ENCODE data around the gene FILIP1.

The FILIP1 gene

DNA sequence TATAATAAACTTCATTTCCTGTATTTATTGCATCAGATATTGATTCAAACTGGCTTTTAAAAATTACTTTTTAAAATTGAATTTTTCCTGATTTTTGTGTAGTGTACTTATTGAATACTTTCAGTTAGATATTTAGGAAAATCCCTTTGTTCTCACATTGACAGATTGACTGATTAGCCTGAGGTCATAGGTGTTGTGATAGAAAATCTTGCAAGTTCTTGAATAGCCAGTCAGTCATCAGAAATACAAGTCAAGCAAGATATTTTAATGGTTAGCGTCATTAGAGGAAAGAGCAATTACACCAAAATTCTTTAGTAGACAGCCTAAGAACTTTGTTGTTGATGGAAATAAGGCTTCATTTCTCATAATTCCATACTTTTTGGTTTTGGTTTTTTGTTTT lies 205.6 kb downstream of the FILIP1 start:
- no peak for DNase-seq

DNA sequence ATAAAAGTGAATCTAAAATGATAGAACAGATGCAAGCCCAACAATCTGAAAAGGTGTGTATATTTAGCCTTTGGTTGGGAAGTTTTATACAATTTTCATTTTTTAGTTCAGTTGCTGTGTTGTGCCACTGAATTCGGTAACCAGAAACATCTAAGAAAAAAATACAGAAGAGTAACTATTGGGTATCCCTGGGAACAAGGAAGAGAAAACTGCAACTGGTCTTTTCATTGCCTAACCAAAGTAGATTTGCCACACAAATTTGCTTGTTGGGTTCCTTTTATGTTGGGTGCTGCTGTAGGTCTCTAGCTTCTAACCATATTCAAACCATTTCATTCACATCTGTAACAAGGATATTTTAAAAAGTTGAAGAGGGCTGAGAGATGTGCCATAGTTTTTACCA lies 206.2 kb downstream of the FILIP1 start:
- no peak for DNase-seq

DNA sequence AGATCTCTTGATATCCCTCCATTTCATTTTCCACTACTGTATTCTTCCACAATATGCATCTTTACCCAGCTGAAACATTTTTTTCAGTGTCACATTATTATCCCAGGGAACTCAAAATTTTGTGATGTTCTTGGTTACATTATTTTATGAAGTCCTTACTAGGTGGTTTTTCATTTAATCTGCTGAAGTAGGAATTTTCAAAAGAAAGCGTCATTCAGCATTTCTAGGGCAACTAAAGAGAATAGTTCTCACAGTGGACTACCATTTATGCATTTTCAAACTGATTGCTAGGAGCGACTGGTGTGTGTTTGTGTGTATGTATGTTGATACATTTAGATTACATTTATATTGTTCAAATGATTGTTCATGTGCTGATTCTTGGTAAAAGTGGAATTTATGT lies 206.6 kb downstream of the FILIP1 start:
- no peak for DNase-seq

DNA sequence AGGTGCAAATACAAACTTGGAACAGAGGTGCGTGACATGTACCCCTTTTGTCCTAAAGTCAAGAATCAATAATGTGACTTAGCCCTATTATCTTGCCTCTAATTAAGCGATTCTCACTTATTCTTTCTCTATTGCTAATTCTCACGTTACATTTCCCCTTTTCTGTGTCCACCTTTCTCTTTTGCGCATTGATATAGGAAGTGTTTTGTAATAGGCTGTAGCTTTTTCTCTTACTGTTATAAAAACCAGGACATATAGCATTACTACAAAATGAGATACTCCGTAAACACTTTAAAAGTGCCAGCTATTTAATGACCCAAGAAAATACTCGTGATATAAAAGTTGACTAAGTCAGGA lies 208.3 kb downstream of the FILIP1 start:
- no peak for DNase-seq

DNA sequence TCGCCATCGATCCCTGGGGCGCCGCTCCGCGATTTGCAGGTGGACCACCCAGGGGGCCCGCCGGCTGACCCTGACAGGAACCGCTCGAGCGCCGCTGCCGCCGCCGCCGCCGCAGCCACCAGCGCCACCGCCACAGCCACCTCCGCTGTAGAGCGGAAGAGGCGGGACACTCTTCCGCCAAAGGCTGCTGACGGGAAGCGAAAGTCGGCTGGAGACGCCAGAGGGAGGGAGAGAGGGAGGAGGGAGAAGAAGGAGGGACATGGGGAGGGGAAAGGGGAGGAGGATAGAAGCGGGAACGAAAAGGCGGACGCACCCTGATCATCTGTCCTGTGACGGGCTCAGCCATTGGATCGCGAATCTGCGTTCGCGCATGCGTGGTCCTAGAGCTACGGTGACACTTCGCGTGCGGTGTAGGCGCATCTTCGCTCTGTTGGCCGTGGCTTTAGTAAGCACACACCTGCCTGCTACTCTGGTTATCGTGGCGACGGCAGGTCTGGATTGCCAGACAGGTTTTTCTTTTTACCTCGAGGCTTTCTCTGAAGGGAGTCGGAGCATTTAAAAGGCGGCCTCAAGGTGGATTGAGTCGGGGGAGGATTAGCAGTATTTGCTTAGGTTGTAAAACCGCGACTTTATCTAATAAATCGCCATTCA lies 208.8 kb downstream of the FILIP1 start, which contains the start of gene TMEM30A:
Gene TMEM30A (minus strand): TSS at position 161 of the 651 bp plus-strand sequence. CDS start 154 bp downstream, at position 7.
- peak; percentile 99 for DNase-seq

DNA sequence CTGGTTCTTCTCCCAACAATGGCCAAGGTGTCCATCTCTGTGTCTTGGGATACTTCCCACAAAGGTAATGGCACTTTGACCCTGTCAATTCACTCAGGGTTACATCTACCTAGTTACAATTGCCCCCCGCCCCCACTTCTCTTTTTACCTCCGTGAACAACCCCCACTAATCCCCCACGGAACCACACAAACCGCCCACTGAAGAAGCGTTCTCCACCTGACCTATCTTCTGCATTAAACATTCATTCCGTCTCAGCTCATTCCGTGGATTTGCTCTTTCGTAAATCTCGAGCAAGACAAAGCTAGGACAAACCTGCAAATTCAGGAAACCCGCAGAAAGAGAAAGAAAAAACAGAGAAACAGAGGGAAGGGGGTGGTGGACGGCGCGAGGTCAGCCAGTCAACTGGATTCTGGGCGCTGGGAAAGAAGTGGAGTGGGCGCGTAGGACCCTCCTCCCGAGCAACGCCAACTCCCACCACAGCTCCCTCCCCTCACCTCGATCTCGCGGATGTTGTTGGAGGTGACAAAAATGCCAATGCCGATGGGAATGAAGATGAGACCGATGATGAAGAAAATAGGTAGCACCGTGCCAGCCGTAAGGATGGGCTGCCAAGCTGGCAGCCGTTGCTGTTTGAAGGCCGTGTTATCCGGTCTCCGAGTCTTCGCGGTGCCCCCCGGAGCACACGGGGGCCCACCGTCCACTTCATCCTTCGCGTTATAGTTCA lies 209.5 kb downstream of the FILIP1 start:
- DNase-seq = peak; percentile 28

DNA sequence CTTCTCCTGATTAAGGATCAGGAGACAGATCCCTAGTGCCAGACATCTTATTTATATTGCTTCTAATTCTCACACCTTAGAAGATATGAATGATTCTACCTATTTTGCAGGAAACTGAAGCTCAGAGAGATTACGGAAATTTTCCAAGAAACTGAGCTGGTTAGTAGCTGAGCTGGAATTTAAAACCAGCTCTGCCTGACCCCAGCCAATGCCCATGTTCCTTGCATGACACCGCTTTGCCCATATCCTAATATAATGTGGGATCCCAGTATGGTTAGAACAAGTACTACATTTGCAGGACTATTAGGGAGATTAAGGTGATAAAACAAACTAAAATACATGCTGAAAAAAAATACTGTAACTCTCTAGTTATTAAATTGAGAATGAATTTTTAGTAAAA lies 210.9 kb downstream of the FILIP1 start:
- no peak for DNase-seq

DNA sequence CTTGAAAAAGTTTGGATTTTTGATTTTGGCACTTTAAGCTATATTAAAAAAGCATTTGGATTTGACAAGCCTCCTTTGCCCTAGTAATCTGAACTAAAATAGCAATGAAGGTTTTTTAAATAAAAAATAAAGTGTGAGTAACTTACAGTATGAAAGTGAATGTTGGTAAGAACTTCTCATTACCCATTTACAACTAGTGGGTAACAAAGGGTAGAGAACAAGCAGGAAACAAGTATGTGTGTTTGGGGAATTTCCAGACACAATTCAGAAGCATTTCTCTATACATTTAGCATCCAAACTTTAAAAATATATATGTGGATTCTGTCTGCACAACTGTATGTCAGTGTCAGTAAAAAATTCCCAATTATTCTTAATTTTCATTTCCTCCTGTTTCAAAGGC lies 211.9 kb downstream of the FILIP1 start:
- no peak for DNase-seq

DNA sequence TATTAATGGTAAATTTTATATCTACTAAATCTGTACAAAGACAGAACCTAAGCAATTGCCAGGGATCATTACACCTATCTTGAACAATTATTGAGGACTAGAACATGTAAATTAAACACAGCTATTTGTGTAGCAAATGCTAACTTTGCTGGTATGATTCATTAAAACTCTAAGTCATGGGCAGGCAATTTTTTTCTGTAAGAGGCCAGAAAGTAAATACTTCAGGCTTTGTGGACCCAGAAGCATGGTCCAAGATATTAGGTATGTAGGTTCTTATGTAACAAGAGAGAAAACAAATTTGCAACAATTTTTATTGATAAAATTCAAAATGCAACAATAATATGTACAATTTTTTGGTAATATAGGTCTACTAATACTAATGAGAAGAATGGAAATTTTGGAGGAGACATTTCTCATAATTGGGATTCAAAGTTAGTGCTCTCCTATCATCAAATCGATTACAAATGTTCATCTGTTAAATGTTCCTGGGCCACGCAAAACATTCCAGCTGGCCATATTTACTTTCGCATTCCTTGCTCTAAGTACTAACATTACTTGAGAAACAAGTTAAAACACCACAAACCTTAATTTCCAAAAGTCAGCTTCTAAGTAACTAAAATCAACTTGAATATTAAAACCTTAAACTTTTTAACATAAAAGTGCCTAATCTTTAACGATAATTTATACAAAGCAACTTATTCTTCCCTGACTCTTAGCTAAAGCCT lies 213.3 kb downstream of the FILIP1 start:
- no peak for DNase-seq

DNA sequence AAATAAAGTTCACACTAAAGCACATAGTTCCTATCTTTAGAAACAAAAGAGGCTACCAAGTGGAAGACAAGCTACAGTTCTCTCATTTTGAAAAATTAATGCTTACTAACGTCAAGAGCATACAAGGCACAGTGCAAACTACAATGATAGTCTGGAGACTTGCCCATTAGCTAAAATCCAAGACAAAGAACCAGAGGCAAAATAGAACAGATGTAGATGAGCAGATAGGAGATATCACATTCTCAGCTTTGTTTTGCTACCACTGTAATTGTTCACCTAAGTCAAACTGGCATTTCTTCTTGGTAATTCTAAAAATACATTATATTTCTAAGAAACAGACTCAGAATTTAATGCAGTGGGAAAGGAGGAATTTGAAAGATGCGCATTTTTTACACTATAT lies 214.2 kb downstream of the FILIP1 start:
- no peak for DNase-seq

DNA sequence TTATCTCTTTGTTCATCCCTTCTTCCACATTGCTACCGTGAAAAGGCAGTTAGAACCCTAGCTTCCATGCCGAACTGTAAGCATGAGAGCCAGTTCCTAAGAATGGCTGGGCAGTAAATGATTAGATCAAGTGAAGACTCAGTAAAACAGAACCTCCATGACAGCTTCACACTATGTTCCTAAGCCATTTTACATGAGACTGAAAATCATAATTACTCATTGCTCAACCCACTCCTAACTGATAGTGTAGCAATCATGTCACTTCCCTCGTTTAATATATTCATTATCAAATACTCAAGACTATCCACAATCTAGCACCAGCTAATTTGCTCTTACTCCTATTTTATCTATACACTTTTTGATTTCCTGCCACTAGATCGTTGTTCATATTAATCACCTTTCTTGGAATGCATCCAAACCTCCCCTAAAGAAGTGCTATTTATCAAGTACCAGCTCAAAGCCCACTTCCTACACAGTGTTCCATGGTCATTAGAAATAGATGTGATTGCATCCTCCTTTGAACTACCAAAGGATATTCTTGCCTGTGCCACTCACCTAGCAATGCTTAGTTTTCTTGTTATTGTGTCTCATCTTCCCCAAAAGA lies 215.0 kb downstream of the FILIP1 start:
- no peak for DNase-seq

DNA sequence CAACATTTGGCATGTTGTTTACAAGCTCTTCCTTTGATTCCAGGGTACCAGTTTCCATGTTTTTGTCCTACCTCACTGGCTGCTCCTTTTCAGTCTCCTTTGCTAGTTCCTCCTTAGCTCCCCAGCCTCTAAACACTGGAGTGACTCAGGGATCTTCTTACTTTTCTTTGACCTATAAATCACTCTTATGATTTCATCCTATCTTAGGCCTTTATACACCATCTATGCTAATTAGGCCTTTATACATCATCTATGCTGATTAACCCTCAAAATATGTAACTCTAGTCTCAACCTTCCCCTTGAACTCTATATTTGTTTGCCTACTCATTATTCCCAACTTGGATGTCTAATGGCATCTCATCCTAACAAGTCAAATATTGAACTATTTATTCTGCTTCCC lies 218.5 kb downstream of the FILIP1 start:
- no peak for DNase-seq

DNA sequence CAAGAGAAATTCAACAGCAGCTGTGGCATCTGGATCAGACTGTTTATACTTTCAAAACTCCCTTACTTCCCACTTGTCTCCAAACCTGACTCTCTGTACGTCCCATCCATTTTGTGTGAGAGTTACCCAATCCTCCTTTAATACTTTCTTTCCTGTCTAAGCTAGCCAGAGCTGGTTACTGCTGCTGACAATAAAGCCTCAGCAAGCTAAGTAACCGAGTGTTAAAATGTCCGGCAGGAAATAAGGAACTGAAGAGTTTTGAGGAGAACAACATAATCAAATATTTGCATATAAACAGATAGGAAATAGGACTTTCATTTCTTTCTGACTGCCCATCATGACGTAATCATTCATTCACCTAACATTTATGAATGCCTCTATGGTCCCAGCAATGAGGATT lies 220.6 kb downstream of the FILIP1 start:
- no peak for DNase-seq

DNA sequence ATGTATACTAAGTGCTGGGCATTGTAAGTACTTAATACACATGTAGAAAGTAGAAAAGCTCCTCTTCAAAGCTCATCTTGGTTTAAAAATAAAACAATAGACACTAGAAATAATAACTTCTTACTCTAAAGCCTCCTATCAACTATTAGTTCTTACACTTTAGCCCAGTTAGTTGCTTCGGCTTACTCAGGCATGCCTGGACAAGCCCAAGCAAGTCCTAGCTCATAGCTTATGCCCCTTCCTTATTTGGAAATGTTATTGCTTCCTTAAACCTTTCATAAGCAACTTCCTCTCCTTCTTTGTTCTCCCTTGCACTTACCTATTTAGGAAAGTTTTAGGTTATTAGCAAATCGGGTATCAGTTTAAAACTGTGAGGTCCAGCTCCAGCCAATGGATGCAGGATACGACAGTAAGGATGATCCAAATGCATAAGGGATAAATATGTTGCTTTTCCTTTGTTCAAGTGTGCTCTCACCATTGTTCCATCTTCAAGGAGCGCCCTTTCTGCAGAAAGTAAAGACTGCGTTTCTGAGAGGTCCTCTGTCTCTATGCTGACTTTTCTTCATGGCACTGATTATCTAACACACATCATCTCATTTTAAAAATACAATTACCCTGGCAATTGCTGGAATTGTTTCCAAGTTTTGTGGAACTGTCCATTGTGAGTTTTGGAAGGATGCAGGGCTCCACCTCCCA lies 221.3 kb downstream of the FILIP1 start:
- no peak for DNase-seq

DNA sequence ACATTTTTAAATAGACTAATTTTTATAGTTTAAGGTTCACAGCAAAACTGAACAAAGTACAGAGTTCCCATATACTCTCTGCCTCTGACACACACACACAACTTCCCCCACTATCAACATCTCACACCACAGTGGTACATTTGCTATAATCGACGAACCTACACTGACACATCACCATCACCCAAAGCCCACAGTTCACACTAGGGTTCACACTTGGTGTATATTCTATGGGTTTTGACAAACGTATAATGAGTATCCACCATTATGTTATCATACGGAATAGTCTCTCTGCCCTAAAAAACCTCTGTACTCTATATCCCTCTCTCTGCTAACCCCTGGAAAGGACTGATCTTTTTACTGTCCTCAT lies 224.6 kb downstream of the FILIP1 start:
- DNase-seq = no peak

DNA sequence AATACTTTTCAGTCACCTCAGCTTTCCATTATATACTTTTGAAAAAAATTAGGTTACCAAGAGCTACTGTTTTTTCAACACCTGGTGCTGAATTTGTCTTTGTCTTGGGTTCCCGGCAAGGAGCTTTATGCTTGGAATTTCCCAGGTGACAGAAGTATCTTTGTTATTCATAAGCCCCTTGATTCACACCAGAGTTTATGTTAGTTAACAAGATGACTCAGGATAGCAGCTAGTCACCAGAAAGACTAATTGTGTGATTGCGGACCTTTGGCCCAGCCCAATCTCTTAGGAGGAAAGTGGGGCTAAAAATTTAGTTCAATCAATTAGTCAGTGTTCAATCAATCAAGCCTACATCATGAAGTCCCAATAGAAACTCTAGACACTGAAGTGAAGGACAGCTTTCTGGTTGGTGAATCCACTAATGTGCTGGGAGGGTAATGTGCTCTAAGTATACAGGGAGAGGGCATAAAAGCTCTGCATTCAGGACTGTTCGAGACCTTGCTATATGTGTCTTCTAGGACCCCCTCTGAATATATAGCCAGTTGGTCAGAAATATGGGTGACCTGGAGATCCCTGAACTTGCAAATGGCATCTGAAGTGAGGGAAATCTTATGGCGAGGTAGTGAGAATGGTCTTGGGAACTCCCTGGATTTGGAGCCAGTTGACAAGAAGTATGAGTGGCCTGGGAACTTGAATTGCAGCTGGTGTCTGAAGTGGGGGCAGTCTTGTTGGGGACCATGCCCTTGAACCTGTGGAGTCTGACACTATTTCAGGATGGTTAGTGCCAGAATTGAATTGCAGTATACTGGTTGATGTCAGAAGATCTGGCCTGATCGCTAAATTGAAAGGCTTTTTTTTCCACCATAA lies 225.2 kb downstream of the FILIP1 start:
- DNase-seq = no peak

DNA sequence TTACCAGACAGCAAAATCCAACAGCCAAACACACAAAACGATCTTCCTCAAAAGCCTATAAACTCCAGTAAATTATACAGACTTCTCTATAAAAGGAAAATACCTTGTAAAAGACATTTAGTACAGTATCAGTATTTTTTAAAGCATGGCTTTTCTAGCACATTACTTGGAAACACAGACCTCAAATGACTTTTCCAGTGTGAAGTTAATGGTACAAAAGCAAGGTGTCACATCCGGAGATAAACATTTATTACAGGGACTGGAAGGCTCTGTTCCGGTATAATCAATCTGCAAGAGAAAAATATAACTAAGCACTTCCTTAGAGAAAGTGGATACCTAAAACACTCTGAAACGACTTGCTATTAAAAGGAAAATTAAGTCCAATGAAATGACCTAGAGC lies 226.1 kb downstream of the FILIP1 start:
- DNase-seq = no peak

DNA sequence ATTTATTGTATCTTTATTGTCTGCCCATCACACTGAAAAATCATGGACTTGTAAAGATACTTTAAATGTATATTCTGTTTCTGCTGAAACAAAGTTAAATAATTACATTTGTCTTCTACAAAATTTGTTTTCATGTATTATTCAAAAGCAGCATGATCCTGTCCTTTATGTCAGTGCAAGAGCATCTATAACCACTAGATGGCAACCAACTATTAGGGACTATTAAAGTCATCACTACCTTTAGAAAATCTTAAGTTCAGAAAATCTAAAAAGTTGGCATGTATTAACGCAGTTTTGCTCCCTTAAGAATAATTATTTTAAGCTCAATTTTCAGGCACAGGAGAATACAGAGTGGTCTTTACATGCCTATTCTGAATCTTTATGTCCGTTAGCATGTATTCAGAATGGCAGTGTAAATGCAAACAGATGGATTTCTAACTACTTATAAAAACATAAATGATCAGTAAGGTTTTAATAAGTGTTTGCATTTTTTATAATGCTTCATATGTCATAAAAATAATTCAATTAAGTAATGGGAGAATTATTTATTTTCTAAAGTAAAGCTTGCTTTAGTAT lies 226.8 kb downstream of the FILIP1 start:
- peak; percentile 5 for DNase-seq

DNA sequence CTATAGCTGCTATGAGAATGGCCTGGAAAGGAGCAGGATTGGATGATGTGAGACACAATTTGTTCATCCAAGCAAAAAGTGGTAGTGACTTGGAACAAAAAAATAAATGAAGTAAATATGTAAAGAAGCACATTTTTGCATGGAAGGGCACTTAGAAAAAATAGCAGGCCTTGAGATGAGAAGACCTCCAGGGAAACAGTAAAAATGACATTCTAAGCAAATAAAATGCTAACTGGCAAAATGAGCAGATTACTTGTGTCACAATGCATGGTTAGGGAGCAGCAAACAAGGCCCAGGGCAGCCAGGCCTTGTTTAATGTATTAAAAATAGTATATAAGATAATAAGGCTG lies 230.2 kb downstream of the FILIP1 start:
- no peak for DNase-seq

DNA sequence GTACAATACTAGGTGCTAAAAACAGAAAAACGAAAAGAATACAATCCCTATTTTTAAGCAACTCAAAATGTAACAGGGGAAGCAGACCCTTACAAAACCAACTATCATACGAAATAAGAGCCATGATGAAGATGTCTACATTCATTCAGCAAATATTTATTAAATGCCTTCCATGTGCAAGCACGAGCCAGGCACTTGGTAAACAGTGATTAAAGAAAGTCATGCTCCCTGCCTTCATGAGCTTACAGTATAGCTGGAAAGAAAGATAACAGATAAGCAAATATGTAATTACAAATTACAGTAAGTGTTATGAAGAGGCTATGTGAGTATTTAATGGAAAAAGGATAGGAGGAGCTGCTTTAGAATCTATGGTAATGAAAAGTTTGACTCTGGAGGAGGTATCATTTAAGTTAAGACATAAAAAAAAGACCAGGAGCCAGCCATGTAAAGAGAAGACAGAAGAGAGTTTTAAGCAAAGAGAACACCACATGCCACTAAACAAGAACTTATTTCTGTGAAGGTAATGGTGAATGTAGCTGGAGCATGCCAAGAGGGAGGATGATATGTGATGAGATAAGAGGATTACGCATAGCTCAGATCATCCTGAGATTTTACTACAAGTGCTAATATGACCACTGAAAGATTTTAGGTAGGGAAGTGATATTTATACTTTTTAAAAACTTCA lies 230.7 kb downstream of the FILIP1 start:
- no peak for DNase-seq

DNA sequence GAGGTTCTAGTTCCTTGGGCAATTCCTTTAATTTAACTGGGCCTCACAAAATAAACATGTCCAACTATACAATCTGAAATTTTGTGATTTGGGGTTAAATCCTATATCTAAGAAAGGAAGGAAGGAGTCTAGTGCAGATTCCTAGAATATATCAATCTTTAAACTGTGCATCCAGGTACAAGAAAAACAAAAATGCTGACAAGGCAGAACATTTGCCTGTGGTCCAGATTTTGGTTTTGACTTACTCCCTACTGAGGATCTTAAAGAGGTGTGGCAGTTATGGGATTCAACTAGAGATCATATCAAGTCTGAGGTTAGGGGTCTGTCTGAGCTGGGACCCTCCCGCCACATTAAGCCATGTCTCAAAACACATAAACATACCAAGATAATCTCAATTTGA lies 232.3 kb downstream of the FILIP1 start:
- DNase-seq = no peak

Data from DMS79 (cell line).